Psoas muscle (tissue), 8 donors: ENCODE data around the gene DYNC1LI2. TPM values are rescaled to one million over a fixed set of nuclear protein-coding genes. Genes with fewer than 3 reads are reported as not detected.
A peak's percentile ranks its signal among the peaks of the same experiment; 100 is the strongest.
"Not testable (repeated sequence)": the region's sequence is repeated elsewhere in the genome, so short reads cannot be mapped to it uniquely, and the experiment has no call there.

Source experiments
- ATAC-seq, 4 donors: fragments of 200-7000 bp; cut with Tn5 transposase; one replicate each; pipeline ENCODE4 v1.9.1; 2020; ENCODE audit warnings: moderate library complexity in 3 of 4, mild to moderate bottlenecking in 2 of 4
- DNase-seq, 2 donors: peaks; one replicate each; pipeline ENCODE4 v3.0.0-alpha.2; 2020
- H3K27ac ChIP-seq: fragments of 200-600 bp; one replicate; pipeline ENCODE4 v1.8.0; 2022
- H3K27me3 ChIP-seq, 3 donors: fragments of 200-600 bp in 1 of 3; one replicate each; pipeline versions ENCODE4 v1.6.1 to v1.8.0; 2013 to 2022; ENCODE audit warnings: low read length in 2 of 3, mild to moderate bottlenecking in 2 of 3, moderate library complexity in 1 of 3; ENCODE audit not compliant: insufficient read depth in 3 of 3
- H3K36me3 ChIP-seq, 2 donors: fragments of 200-600 bp in 1 of 2; one replicate each; pipeline versions ENCODE4 v1.6.1 to v1.8.0; 2013 to 2022; ENCODE audit warnings: low read depth in 1 of 2, mild to moderate bottlenecking in 1 of 2, moderate library complexity in 1 of 2; ENCODE audit not compliant: insufficient read depth in 1 of 2
- H3K4me1 ChIP-seq: fragments of 200-600 bp; one replicate; pipeline ENCODE4 v1.8.0; 2022
- H3K4me3 ChIP-seq: fragments of 200-600 bp; one replicate; pipeline ENCODE4 v1.8.0; 2022; ENCODE audit warnings: mild to moderate bottlenecking
- H3K9me3 ChIP-seq: fragments of 200-600 bp; one replicate; pipeline ENCODE4 v1.8.0; 2022
- CTCF ChIP-seq: fragments of 200-600 bp; IDR thresholded peaks from one replicate; pipeline ENCODE4 v1.8.0; 2022; ENCODE audit warnings: antibody characterized with exemption
- WGBS, 3 donors: extraction: QIAGEN DNeasy Blood & Tissue Kit; methylation state at CpG; one replicate each; pipeline versions ENCODE4 v1.1.6 to v1.1.7; 2013; 5-methylcytosine and 5-hydroxymethylcytosine counted together
- intact Hi-C, 2 donors: fragments of 100-400 bp; cut with DNase I; formaldehyde crosslinking; loops; one replicate each; pipeline versions ENCODE4 v1.11.0 to v1.14.2; 2022
- long read RNA-seq, 2 donors: library from polyadenylated mRNA; unstranded; transcript quantifications; one replicate each; pipeline ENCODE4 v2.0.0, GENCODE V29; 2021
- polyA plus RNA-seq, 3 donors: library from polyadenylated mRNA; stranded (reverse); fragments of 200-250 nt; gene quantifications; one replicate each; pipeline ENCODE4 v1.2.3, GENCODE V29; 2013
- total RNA-seq, 4 donors: library from RNA; stranded (reverse); fragmentation: NEBNext Ultra II Directional in 2 of 4; extraction: Animal tissue kit (Norgen Biotek cat#: 25700) in 2 of 4; gene quantifications; one replicate each; pipeline versions ENCODE4 v1.2.1 to v1.2.4, GENCODE V29; 2021 to 2023
- donor health status: healthy with polysubstance abuse.
- donor health status: DM: no; HTN: no; CAD: no; lungs with moderate emphysema.
- donor health status: Bipolar disorder and iron deficiency.
- donor health status: healthy.
- donor health status: DM: yes; HTN: yes; CAD: no.
- donor health status: DM: no; HTN: no; CAD: no.
- donor health status: DM: no; HTN: no; CAD: no.
- donor health status: DM: yes; HTN: yes; CAD: no.

DYNC1LI2 gene
- total RNA-seq = 10 to 100 TPM; 60.4 to 68.7 (median 64.8) TPM
- 10 to 100 TPM; 30.8 to 76.0 (median 38.3) TPM for polyA plus RNA-seq
- long read RNA-seq, donor 1, full-length matches to known transcripts = 21 of 37 reads
- long read RNA-seq, donor 1, partial matches to known transcripts = 11 of 37 reads
- long read RNA-seq, donor 1, other reads (novel, unspliced or antisense) = 5 of 37 reads
- long read RNA-seq, donor 2, full-length matches to known transcripts = 35 of 55 reads
- long read RNA-seq, donor 2, partial matches to known transcripts = 13 of 55 reads
- long read RNA-seq, donor 2, other reads (novel, unspliced or antisense) = 7 of 55 reads

- Histone ChIP-seq H3K36me3 (peaks cover 4 to 33% of the 10 kb centered on the region in 2 donors), H3K9me3 (no peaks in the 10 kb centered on the region), H3K27ac (peak within 1 kb of the TSS; percentile 88), H3K4me1 (peaks cover 25% of the 10 kb centered on the region), H3K27me3 (no peaks in the 10 kb centered on the region), H3K4me3 (peak within 1 kb of the TSS; percentile 96)
- 0 to 1% (median 1%) methylated on average over 53 to 90 of the region's 90 CpGs for WGBS, 3 donors
- peak; percentile 95 for TF ChIP-seq CTCF
- ATAC-seq = peak; percentile 94 to 95 (median 94)
- intact Hi-C loops = loop anchor here in 1 of 2 donors (10.0 kb wide), 2 partner anchors 87 to 347 kb away; no protein-coding TSS in a partner anchor
- DNase-seq = peak; percentile 86 to 93
These were observed at the start of gene DYNC1LI2 for GRCh38 chr16:66751303-66751991. Gene DYNC1LI2, minus strand, starts transcription at chr16:66751609. Its CDS starts 18 bp downstream, at chr16:66751591.

DNA sequence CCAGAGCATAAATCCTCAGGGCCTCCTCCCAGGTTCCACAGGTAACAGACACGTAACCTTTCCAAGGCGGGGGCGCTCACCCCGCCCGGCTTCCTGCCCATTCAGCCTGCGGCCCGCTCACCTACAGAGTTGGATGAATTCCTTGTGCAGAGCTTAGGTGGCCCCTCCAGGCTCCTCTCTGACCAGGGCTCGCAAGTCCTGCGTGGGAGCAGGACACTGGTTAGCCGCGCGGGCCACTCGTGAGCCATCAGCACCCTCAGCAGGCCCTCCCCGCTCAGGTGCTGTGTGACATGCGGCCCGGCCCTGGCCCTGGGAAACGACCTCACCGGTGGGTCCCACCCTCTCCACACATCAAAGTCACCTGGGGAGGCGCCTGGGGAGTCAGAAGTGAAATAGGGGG lies 49.4 kb upstream of the DYNC1LI2 start:
- Histone ChIP-seq H3K4me1 (no peaks in the 10 kb centered on the region), H3K27ac (no peak overlapping the region), H3K4me3 (no peak overlapping the region), H3K9me3 (no peaks in the 10 kb centered on the region), H3K36me3 (peaks cover 11 to 47% of the 10 kb centered on the region in 2 donors), H3K27me3 (no peaks in the 10 kb centered on the region)
- intact Hi-C loops = loop anchor here in 1 of 2 donors (5.0 kb wide), 1 partner anchor 69 kb away; no protein-coding TSS in a partner anchor
- TF ChIP-seq CTCF = no peak
- 92 to 94% (median 93%) methylated on average over 19 of the region's 19 CpGs for WGBS, 3 donors
- peak in 1 of 4 donors; percentile 25 for ATAC-seq
- DNase-seq = no peak

- Histone ChIP-seq H3K4me3 (no peak overlapping the region), H3K36me3 (peaks cover 0 to 20% of the 10 kb centered on the region in 2 donors), H3K9me3 (no peaks in the 10 kb centered on the region), H3K4me1 (no peaks in the 10 kb centered on the region), H3K27me3 (no peaks in the 10 kb centered on the region), H3K27ac (no peak overlapping the region)
- ATAC-seq (no peak), DNase-seq (no peak)
- intact Hi-C loops = no loop called here
- TF ChIP-seq CTCF = no peak
- 67 to 74% (median 72%) methylated on average over 2 of the region's 2 CpGs for WGBS, 3 donors
These were observed 46.8 kb upstream of the DYNC1LI2 start for GRCh38 chr16:66798161-66798560.

- DNase-seq, H3K27me3 ChIP-seq, H3K36me3 ChIP-seq, H3K27ac ChIP-seq, H3K4me3 ChIP-seq, intact Hi-C loops, H3K9me3 ChIP-seq, H3K4me1 ChIP-seq, ATAC-seq: not testable (repeated sequence)
- 86 to 93% (median 89%) methylated on average over 6 of the region's 6 CpGs for WGBS, 3 donors
These were observed 42.6 kb upstream of the DYNC1LI2 start for GRCh38 chr16:66793984-66794383.

DNA sequence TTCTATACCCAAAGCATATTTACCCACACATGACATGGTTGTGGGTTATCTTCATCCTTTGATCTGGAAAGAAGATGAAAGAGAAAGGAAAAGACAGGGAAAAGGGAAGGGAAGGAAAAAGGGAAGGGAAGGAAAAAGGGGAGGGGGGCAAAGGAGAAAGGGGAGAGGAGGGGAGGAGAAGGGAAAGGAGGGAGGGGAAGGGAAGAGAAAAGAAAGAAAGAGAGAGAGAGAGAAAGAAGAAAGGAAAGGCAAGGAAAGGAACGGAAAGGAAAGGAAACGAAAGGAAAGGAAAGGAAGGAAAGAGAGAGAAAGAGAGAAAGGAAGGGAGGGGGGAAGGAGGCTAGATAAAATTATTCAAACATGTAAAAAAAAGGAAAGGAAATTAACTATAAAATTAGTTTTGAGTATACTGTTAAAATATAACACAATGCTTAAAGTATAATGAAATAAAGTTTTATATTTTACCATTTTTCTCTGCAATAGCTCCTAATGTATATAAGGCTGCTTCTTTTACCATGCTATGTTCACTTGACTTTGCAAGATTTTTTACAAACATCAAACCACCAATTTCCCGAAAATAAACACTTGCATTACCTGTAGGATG lies 38.8 kb upstream of the DYNC1LI2 start:
- H3K4me3 ChIP-seq = no peak overlapping the region
- H3K9me3 ChIP-seq = no peaks in the 10 kb centered on the region
- no peak for TF ChIP-seq CTCF
- ATAC-seq = no peak
- H3K27me3 ChIP-seq = no peaks in the 10 kb centered on the region
- no peak overlapping the region for H3K27ac ChIP-seq
- H3K36me3 ChIP-seq = no peaks in the 10 kb centered on the region
- no peak for DNase-seq
- no peaks in the 10 kb centered on the region for H3K4me1 ChIP-seq
- intact Hi-C loops = no loop called here
- WGBS, 3 donors = 48 to 50% (median 50%) methylated on average over 3 of the region's 3 CpGs
